Urinary bladder (tissue), 4 donors: ENCODE data around the gene DOCK4. TPM values are rescaled to one million over a fixed set of nuclear protein-coding genes. Genes with fewer than 3 reads are reported as not detected.

ENCODE experiments used
- DNase-seq: peaks from one replicate; pipeline ENCODE4 v3.0.0-alpha.2; 2015; ENCODE audit errors: extremely low spot score
- H3K27ac ChIP-seq: one replicate; pipeline ENCODE4 v1.5.1; 2013; ENCODE audit warnings: low read depth, mild to moderate bottlenecking, moderate library complexity
- H3K36me3 ChIP-seq: one replicate; pipeline ENCODE4 v1.6.1; 2013; ENCODE audit warnings: mild to moderate bottlenecking, moderate library complexity; ENCODE audit not compliant: insufficient read depth
- H3K4me1 ChIP-seq: one replicate; pipeline ENCODE4 v1.6.1; 2013; ENCODE audit warnings: mild to moderate bottlenecking, moderate library complexity; ENCODE audit not compliant: insufficient read depth
- H3K4me3 ChIP-seq: one replicate; pipeline ENCODE4 v1.5.1; 2013; ENCODE audit warnings: low read depth, low read length
- WGBS: extraction: QIAGEN DNeasy Blood & Tissue Kit; methylation state at CpG from one replicate; pipeline ENCODE4 v1.1.7; 2013; 5-methylcytosine and 5-hydroxymethylcytosine counted together
- polyA plus RNA-seq: library from polyadenylated mRNA; stranded (reverse); fragments of 200-250 nt; gene quantifications from one replicate; pipeline ENCODE4 v1.2.3, GENCODE V29; 2013
- total RNA-seq: library from RNA; depleted of rRNA; stranded (reverse); fragments of >200 nt; gene quantifications from one replicate; pipeline ENCODE4 v1.2.3, GENCODE V29; 2014
- donor health status: healthy with polysubstance abuse.
- donor health status: healthy.

The DOCK4 gene
- total and polyA plus RNA-seq, 2 donors: 5.9 to 46.5 TPM

- Histone ChIP-seq H3K27ac (no peak overlapping the region), H3K4me3 (no peak overlapping the region), H3K4me1 (no peaks in the 10 kb centered on the region), H3K36me3 (no peaks in the 10 kb centered on the region)
- DNase-seq: no peak
- WGBS: 84% methylated on average over 4 of the region's 4 CpGs
These were observed 32.7 kb downstream of the DOCK4 start for GRCh38 chr7:112173568-112173905.

GRCh38 chr7:112172870-112173567 lies 33.2 kb downstream of the DOCK4 start:
- H3K4me3 ChIP-seq: no peak overlapping the region
- no peaks in the 10 kb centered on the region for H3K4me1 ChIP-seq
- WGBS: 61% methylated on average over 8 of the region's 8 CpGs
- no peak for DNase-seq
- no peaks in the 10 kb centered on the region for H3K36me3 ChIP-seq
- H3K27ac ChIP-seq: no peak overlapping the region

DNA sequence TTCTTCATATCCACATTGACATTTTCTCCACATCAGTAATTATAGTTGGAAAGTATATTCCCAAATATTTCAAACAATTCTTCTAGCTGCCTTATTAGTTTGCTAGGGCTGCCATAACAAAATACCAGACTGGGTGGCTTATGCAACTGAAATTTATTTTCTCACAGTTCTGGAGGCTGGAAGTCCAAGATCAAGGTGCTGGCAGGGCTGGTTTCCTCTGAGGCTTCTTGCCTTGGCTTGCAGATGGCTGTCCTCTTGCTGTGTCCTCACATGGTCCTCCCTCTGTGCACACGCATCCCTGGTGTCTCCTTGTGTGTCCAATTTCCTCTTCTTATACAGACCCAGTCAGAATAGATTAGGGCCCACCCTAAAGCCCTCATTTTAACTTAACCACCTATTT lies 34.5 kb downstream of the DOCK4 start:
- WGBS: 94% methylated on average over 1 of the region's 1 CpG
- Histone ChIP-seq H3K4me3 (no peak overlapping the region), H3K36me3 (peaks cover 1% of the 10 kb centered on the region), H3K4me1 (no peaks in the 10 kb centered on the region), H3K27ac (no peak overlapping the region)
- DNase-seq: no peak

DNA sequence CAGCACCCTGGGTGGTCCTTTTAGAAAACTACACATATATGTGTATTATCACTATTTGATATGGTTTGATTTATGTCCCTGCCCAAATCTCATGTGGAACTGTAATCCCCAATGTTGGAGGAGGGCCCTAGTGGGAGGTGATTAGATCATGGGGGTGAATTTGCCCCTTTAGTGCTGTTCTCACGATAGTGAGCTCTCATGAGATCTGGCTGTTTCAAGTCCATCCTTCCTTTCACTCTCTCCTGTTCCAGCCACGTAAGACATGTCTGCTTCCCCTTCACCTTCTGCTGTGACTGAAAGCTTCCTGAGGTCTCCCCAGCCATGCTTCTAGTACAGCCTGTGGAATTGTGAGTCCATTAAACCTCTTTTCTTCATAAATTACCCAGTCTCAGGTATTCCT lies 37.3 kb downstream of the DOCK4 start:
- Histone ChIP-seq H3K4me1 (no peaks in the 10 kb centered on the region), H3K36me3 (peaks cover 1% of the 10 kb centered on the region), H3K27ac (no peak overlapping the region), H3K4me3 (no peak overlapping the region)
- 88% methylated on average over 2 of the region's 2 CpGs for WGBS
- DNase-seq: no peak

- H3K4me1 ChIP-seq: no peaks in the 10 kb centered on the region
- 86% methylated on average over 3 of the region's 3 CpGs for WGBS
- no peak overlapping the region for H3K4me3 ChIP-seq
- peaks cover 1% of the 10 kb centered on the region for H3K36me3 ChIP-seq
- no peak overlapping the region for H3K27ac ChIP-seq
- DNase-seq: no peak
These were observed 39.1 kb downstream of the DOCK4 start for GRCh38 chr7:112167147-112167546.

GRCh38 chr7:112162784-112163506 lies 43.3 kb downstream of the DOCK4 start:
- H3K4me3 ChIP-seq: no peak overlapping the region
- H3K4me1 ChIP-seq: no peaks in the 10 kb centered on the region
- no peak overlapping the region for H3K27ac ChIP-seq
- no peak for DNase-seq
- peaks cover 1% of the 10 kb centered on the region for H3K36me3 ChIP-seq
- WGBS: 76% methylated on average over 6 of the region's 6 CpGs

- no peak for DNase-seq
- Histone ChIP-seq H3K4me1 (no peaks in the 10 kb centered on the region), H3K27ac (no peak overlapping the region), H3K4me3 (no peak overlapping the region), H3K36me3 (peaks cover 1% of the 10 kb centered on the region)
- WGBS: 48% methylated on average over 2 of the region's 2 CpGs
These were observed 43.9 kb downstream of the DOCK4 start for GRCh38 chr7:112162142-112162766.

- 75% methylated on average over 3 of the region's 3 CpGs for WGBS
- Histone ChIP-seq H3K27ac (no peak overlapping the region), H3K4me1 (no peaks in the 10 kb centered on the region), H3K4me3 (no peak overlapping the region), H3K36me3 (no peaks in the 10 kb centered on the region)
- DNase-seq: no peak
These were observed 44.7 kb downstream of the DOCK4 start for GRCh38 chr7:112161253-112162141.

GRCh38 chr7:112160771-112161150 lies 45.4 kb downstream of the DOCK4 start:
- Histone ChIP-seq H3K27ac (no peak overlapping the region), H3K36me3 (no peaks in the 10 kb centered on the region), H3K4me1 (no peaks in the 10 kb centered on the region), H3K4me3 (no peak overlapping the region)
- DNase-seq: no peak
- WGBS: 50% methylated on average over 7 of the region's 7 CpGs

DNA sequence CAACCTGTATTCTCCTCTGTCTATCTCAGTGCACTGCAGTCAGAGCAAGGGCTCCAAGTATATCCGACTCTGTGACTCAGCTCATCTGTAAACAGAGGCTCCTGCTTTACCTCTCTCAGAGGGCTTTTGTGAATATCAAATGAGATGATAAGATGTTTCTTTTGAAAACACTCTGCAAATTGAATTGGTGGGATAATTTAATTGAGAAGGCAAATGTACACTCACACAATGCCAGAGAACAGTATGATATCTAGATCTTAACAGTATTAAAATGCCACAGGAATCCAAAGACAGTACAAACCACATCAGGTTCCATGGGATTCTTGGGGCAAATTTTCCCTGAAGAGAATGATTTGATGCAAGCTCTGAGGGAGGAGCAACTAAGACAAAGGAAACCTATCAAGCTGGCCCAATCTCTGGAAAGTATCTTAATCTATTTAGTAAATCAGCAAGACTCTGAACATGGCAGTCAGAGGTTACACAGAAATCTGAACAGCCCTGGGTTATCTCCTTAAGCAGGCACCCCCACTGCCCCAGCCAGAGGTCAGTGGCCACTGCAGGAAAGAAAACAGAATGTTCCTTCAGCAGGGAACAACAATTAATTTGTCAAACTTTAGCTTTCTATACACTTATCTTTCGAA lies 45.9 kb downstream of the DOCK4 start:
- no peak overlapping the region for H3K4me3 ChIP-seq
- WGBS: 50% methylated on average over 2 of the region's 2 CpGs
- H3K36me3 ChIP-seq: no peaks in the 10 kb centered on the region
- no peak overlapping the region for H3K27ac ChIP-seq
- no peak for DNase-seq
- H3K4me1 ChIP-seq: no peaks in the 10 kb centered on the region

GRCh38 chr7:112159351-112159750 lies 46.8 kb downstream of the DOCK4 start:
- Histone ChIP-seq H3K4me1 (no peaks in the 10 kb centered on the region), H3K4me3 (no peak overlapping the region), H3K27ac (no peak overlapping the region), H3K36me3 (no peaks in the 10 kb centered on the region)
- 91% methylated on average over 8 of the region's 8 CpGs for WGBS
- no peak for DNase-seq

DNA sequence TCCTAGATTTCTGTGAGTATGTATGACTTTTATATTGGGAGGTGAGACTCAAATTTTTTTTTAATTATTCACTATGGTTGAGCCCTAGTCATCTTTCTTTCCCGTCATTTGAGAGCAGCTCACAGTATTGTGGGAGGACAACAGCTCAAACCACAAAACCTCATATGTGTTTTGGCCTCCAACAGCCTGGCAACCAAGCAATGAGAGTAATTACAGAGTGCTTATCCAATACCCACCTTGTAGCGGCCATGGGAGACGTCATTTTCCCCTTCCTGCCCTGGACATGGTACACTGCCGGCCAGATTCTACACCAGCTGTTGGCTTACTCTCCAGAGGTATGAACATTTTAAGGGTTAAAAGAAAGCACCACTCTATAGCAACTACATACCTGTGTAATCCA lies 49.1 kb downstream of the DOCK4 start:
- Histone ChIP-seq H3K4me1 (no peaks in the 10 kb centered on the region), H3K27ac (no peak overlapping the region), H3K4me3 (no peak overlapping the region), H3K36me3 (no peaks in the 10 kb centered on the region)
- DNase-seq: no peak
- WGBS: 77% methylated on average over 4 of the region's 4 CpGs

DNA sequence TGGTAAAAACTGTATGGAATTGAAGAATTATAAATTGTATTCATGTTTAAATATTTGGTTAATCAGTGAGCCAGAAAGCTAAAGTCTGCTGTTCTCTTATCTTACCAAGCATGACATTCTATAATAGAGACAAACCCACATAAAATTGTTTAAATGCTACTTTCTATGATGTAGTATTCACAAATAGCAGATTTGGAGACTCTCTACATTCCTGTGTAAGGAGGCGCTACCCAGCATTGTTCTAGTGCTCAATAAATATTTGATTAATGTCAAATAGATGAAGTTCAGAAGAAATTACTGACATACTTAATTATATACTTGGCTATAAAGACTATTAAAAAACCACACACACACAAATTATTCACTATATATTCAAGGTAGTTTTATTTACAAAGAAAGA lies 49.8 kb downstream of the DOCK4 start:
- no peak for DNase-seq
- WGBS: 95% methylated on average over 1 of the region's 1 CpG
- Histone ChIP-seq H3K4me1 (no peaks in the 10 kb centered on the region), H3K27ac (no peak overlapping the region), H3K4me3 (no peak overlapping the region), H3K36me3 (no peaks in the 10 kb centered on the region)
